HepG2 (cell line): ENCODE results near the gene SCARB2. TPM values are rescaled to one million over a fixed set of nuclear protein-coding genes. Genes with fewer than 3 reads are reported as not detected.

Source experiments
- ATAC-seq: fragments of 200-7000 bp; cut with Tn5 transposase; 3 replicates; pipeline ENCODE4 v1.9.1; 2020; ENCODE audit warnings: mild to moderate bottlenecking, moderate library complexity
- BruUV-seq: library from RNA; stranded (reverse); fragments of 400-500 nt; replicated peaks from 2 replicates; lab custom pipeline; 2021; lab: Mats Ljungman, UMichigan
- CTCF ChIA-PET: fragments of 300-600 bp; formaldehyde crosslinking; extraction: SDS; loops from one replicate; lab custom pipeline; 2021; ENCODE audit warnings: low total read pairs, inconsistent platforms, low intra/inter-chr PET ratio; lab: Yijun Ruan, JAX
- POLR2A ChIA-PET: fragments of 350-600 bp; sonication (Branson Sonifier 250); formaldehyde crosslinking; loops from one replicate; lab custom pipeline; 2020; ENCODE audit warnings: antibody characterized with exemption, inconsistent platforms; lab: Yijun Ruan, JAX
- DNase-seq: peaks from one replicate; pipeline ENCODE4 v3.0.0-alpha.2; 2015; ENCODE audit warnings: low spot score
- FAIRE-seq: peaks from 3 replicates; lab custom pipeline; 2011; peaks lifted over from hg19 to GRCh38; lab: Jason Lieb, UNC
- H2AFZ ChIP-seq: one replicate; pipeline ENCODE4 v1.6.1; 2011; ENCODE audit warnings: low read length, inconsistent platforms
- H3K27ac ChIP-seq: fragments of 300-600 bp; 3 replicates; pipeline ENCODE4 v1.8.0; 2011; ENCODE audit warnings: mixed run types, mild to moderate bottlenecking, mixed read lengths, low read length, inconsistent platforms; ENCODE audit not compliant: insufficient read depth; ENCODE audit errors: extremely low read length
- H3K27me3 ChIP-seq, 2 experiments: fragments of 200-600 bp in 1 of 2; 2 replicates in 1 of 2; 3 replicates in 1 of 2; pipeline versions ENCODE4 v1.6.0 to v1.8.0; 2011; ENCODE audit warnings: low read length in 2 of 2, mild to moderate bottlenecking in 2 of 2, moderate library complexity in 2 of 2, inconsistent platforms in 1 of 2; ENCODE audit not compliant: insufficient read depth in 2 of 2, control insufficient read depth in 1 of 2
- H3K36me3 ChIP-seq, 2 experiments: fragments of 200-600 bp in 1 of 2; replicated peaks in 1 of 2; 2 replicates in 1 of 2; 3 replicates in 1 of 2; pipeline versions ENCODE4 v1.5.1 to v1.8.0; 2011; ENCODE audit warnings: low read length in 2 of 2, inconsistent platforms in 1 of 2; ENCODE audit not compliant: insufficient read depth in 2 of 2, control insufficient read depth in 1 of 2
- H3K4me1 ChIP-seq: 2 replicates; pipeline ENCODE4 v1.5.1; 2012; ENCODE audit warnings: low read length, inconsistent platforms; ENCODE audit not compliant: insufficient read depth
- H3K4me2 ChIP-seq: 2 replicates; pipeline ENCODE4 v1.6.0; 2011; ENCODE audit warnings: low read depth, low read length, inconsistent platforms
- H3K4me3 ChIP-seq, 3 experiments: fragments of 200-600 bp in 1 of 3; sonication (generic), shearing (Covaris generic) in 1 of 3; replicated peaks in 1 of 3; 2 replicates each; pipeline ENCODE4 v1.5.1; 2011 to 2016; ENCODE audit warnings: low read length in 3 of 3, inconsistent platforms in 2 of 3, low read depth in 2 of 3, mild to moderate bottlenecking in 2 of 3, control low read depth in 1 of 3, mixed read lengths in 1 of 3; ENCODE audit not compliant: insufficient read depth in 1 of 3
- H3K79me2 ChIP-seq: one replicate; pipeline ENCODE4 v1.6.1; 2011; ENCODE audit warnings: low read length, inconsistent platforms; ENCODE audit not compliant: insufficient read depth
- H3K9ac ChIP-seq: 2 replicates; pipeline ENCODE4 v1.6.0; 2011; ENCODE audit warnings: mild to moderate bottlenecking, low read depth, low read length, inconsistent platforms; ENCODE audit not compliant: insufficient read depth
- H3K9me3 ChIP-seq: 2 replicates; pipeline ENCODE4 v1.5.1; 2012; ENCODE audit warnings: mild to moderate bottlenecking, low read length
- H4K20me1 ChIP-seq: 2 replicates; pipeline ENCODE4 v1.6.0; 2011; ENCODE audit warnings: inconsistent platforms, mild to moderate bottlenecking, low read length, moderate library complexity; ENCODE audit not compliant: insufficient read depth
- DMAP1 ChIP-seq: IDR thresholded peaks from 2 replicates; pipeline ENCODE4 v1.6.1; 2016
- FOSL1 ChIP-seq: sonication (generic); formaldehyde crosslinking; IDR thresholded peaks from 2 replicates; pipeline ENCODE4 v1.9.0; 2021; ENCODE audit warnings: missing genetic modification reagents, borderline replicate concordance
- FOXJ3 ChIP-seq: sonication (generic); formaldehyde crosslinking; IDR thresholded peaks from 2 replicates; pipeline ENCODE4 v1.4.0; 2020; ENCODE audit warnings: missing genetic modification reagents, mild to moderate bottlenecking, borderline replicate concordance
- FOXK1 ChIP-seq: sonication (generic); formaldehyde crosslinking; IDR thresholded peaks from 2 replicates; pipeline ENCODE4 v1.4.0; 2020; ENCODE audit warnings: low read depth, missing genetic modification reagents, borderline replicate concordance
- ISX ChIP-seq: sonication (generic); formaldehyde crosslinking; conservative IDR thresholded peaks from 2 replicates; pipeline ENCODE4 v1.5.0; 2020; ENCODE audit warnings: missing genetic modification reagents
- KDM3A ChIP-seq: IDR thresholded peaks from 2 replicates; pipeline ENCODE4 v1.6.1; 2018; ENCODE audit warnings: low read depth, missing compliant biosample characterization
- KLF15 ChIP-seq: sonication (generic); formaldehyde crosslinking; IDR thresholded peaks from 2 replicates; pipeline ENCODE4 v1.8.1; 2023; ENCODE audit warnings: borderline replicate concordance, mild to moderate bottlenecking, inconsistent platforms, missing genetic modification reagents, mixed read lengths
- PRMT3 ChIP-seq: sonication (generic); formaldehyde crosslinking; IDR thresholded peaks from 2 replicates; pipeline ENCODE4 v1.8.1; 2022; ENCODE audit warnings: low read depth, mild to moderate bottlenecking, moderate library complexity, missing genetic modification reagents, borderline replicate concordance
- PTBP1 ChIP-seq: fragments of 200-400 bp; formaldehyde crosslinking; IDR thresholded peaks from 2 replicates; pipeline ENCODE4 v1.6.1; 2018; ENCODE audit warnings: low read length, low read depth; ENCODE audit not compliant: poor library complexity, severe bottlenecking
- REXO4 ChIP-seq: sonication (generic); formaldehyde crosslinking; IDR thresholded peaks from 2 replicates; pipeline ENCODE4 v1.8.0; 2022; ENCODE audit warnings: missing genetic modification reagents, mild to moderate bottlenecking, borderline replicate concordance
- RNF2 ChIP-seq: fragments of 450-650 bp; conservative IDR thresholded peaks from 2 replicates; pipeline ENCODE4 v1.6.1; 2016; ENCODE audit warnings: low read depth
- SALL1 ChIP-seq: sonication (generic); formaldehyde crosslinking; IDR thresholded peaks from 2 replicates; pipeline ENCODE4 v1.8.0; 2022; ENCODE audit warnings: mild to moderate bottlenecking, missing genetic modification reagents
- SALL2 ChIP-seq: sonication (generic); formaldehyde crosslinking; IDR thresholded peaks from 2 replicates; pipeline ENCODE4 v1.8.1; 2023; ENCODE audit warnings: mild to moderate bottlenecking, missing genetic modification reagents, inconsistent platforms
- SKI ChIP-seq: fragments of 450-650 bp; IDR thresholded peaks from one replicate; pipeline ENCODE4 v1.6.1; 2018; ENCODE audit warnings: mild to moderate bottlenecking; ENCODE audit not compliant: partially characterized antibody
- WIZ ChIP-seq: sonication (generic); formaldehyde crosslinking; IDR thresholded peaks from 2 replicates; pipeline ENCODE4 v1.5.1; 2020; ENCODE audit warnings: mild to moderate bottlenecking, missing genetic modification reagents
- ZBTB1 ChIP-seq: sonication (generic); formaldehyde crosslinking; IDR thresholded peaks from 2 replicates; pipeline ENCODE4 v1.4.0; 2020; ENCODE audit warnings: missing genetic modification reagents, borderline replicate concordance
- ZNF207 ChIP-seq: fragments of 450-650 bp; IDR thresholded peaks from 2 replicates; pipeline ENCODE4 v1.6.1; 2016; ENCODE audit warnings: antibody characterized with exemption, borderline replicate concordance
- ZNF317 ChIP-seq: sonication (generic); formaldehyde crosslinking; IDR thresholded peaks from 2 replicates; pipeline ENCODE4 v1.5.0; 2020; ENCODE audit warnings: mild to moderate bottlenecking, missing genetic modification reagents
- ZNF335 ChIP-seq: sonication (generic); formaldehyde crosslinking; IDR thresholded peaks from 2 replicates; pipeline ENCODE4 v1.4.0; 2020; ENCODE audit warnings: missing genetic modification reagents
- ZNF33A ChIP-seq: sonication (generic); formaldehyde crosslinking; IDR thresholded peaks from 2 replicates; pipeline ENCODE4 v1.5.1; 2020; ENCODE audit warnings: missing genetic modification reagents, mild to moderate bottlenecking, moderate library complexity, borderline replicate concordance
- ZNF441 ChIP-seq: sonication (generic); formaldehyde crosslinking; IDR thresholded peaks from 2 replicates; pipeline ENCODE4 v1.7.0; 2021; ENCODE audit warnings: missing genetic modification reagents, borderline replicate concordance
- ZNF484 ChIP-seq: sonication (generic); formaldehyde crosslinking; IDR thresholded peaks from 2 replicates; pipeline ENCODE4 v1.5.1; 2020; ENCODE audit warnings: mild to moderate bottlenecking, low read depth, missing genetic modification reagents, borderline replicate concordance
- ZNF788 ChIP-seq: sonication (generic); formaldehyde crosslinking; IDR thresholded peaks from 2 replicates; pipeline ENCODE4 v1.5.0; 2020; ENCODE audit warnings: mild to moderate bottlenecking, missing genetic modification reagents, borderline replicate concordance
- WGBS: methylation state at CpG from one replicate; pipeline ENCODE4 v1.1.6; 2017; ENCODE audit warnings: low lambda C conversion rate; 5-methylcytosine and 5-hydroxymethylcytosine counted together
- in situ Hi-C: cut with HindIII; loops from 2 replicates; pipeline ENCODE4 v1.10.0; 2017; ENCODE audit warnings: low pct_unique_long_range_greater_than_20kb; ENCODE audit not compliant: extremely low pct_ligation_motif_present
- intact Hi-C: fragments of 100-400 bp; cut with micrococcal nuclease; formaldehyde crosslinking; loops from one replicate; pipeline ENCODE4 v1.10.0; 2022; ENCODE audit not compliant: unreplicated experiment
- polyA plus RNA-seq, 8 experiments: library from polyadenylated mRNA; depleted of rRNA in 3 of 8; stranded (reverse) in 7 of 8; unstranded in 1 of 8; fragments of >200 nt; fragmentation: Illumina TruSeq in 4 of 8; extraction: Trizol in 4 of 8; gene quantifications; 2 replicates each; pipeline versions ENCODE4 v1.2.1 to v1.2.3, GENCODE V29; 2011 to 2016; ENCODE audit warnings: low read depth in 4 of 8, missing spikeins in 1 of 8, mixed read lengths in 1 of 8; ENCODE audit not compliant: insufficient read depth in 1 of 8
- total RNA-seq, 5 experiments: library from RNA; depleted of rRNA; stranded (reverse); fragments of >200 nt; fragmentation: Illumina TruSeq; extraction: Trizol; gene quantifications; 2 replicates each; pipeline ENCODE4 v1.2.3, GENCODE V29; 2016; ENCODE audit warnings: low read depth in 1 of 5
- TF ChIP-seq, protein P1 (sequence below): sonication (generic); formaldehyde crosslinking; conservative IDR thresholded peaks from 2 replicates; pipeline ENCODE4 v1.8.1; 2023; ENCODE audit warnings: missing genetic modification reagents

SCARB2 gene
- total and polyA plus RNA-seq, 2 of the 13 experiments (the other 11 are each of a cell fraction or from before 2014, with no cell fraction given): 40.6 to 43.4 TPM

DNA sequence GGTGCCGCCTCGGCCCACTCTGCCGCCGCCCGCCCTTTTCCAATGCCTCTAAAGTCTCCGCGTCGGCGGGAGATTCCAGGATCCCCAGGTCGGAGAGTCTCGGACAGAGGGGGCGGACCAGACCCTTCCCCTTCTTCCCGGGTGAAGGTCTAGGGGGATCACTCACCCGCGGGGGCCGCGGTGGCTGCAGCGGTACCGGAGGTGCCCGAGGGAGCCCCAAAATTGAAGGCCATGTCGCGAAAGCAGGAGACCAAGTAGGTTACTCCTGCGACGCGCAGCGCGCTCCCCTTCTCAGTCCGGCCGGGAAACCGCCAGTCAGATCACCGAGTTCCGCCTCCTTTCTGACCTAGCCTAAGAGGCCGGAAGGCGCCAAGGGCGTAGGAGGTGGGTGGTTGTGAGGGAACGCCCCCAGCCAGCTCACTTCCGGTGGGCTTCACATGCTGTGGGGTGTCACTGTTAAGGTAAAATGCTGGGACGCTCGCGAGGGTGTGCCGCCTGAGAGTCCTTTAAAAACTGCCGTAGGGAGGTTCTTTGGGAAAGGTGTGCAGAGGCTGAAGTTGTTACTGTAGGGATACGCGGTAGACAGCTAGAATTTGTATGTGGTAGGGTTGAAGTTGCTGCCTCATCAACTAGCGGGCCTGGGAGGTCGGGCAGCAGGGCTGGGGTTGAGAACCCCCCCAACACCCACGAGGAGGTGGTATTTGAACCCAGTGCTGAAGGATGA is 65.3 kb downstream of the SCARB2 start, which contains the start of gene NUP54:
TSS of gene NUP54 (minus strand) at position 256 of the 724 bp plus-strand sequence. CDS start at position 233, 23 bp downstream.
- Histone ChIP-seq H3K4me3 (peak within 1 kb of the TSS; percentile 86 to 97 (median 87)), H3K27me3 (no peaks in the 10 kb centered on the region; a peak in 1 of 5 replicates), H3K4me2 (peak within 1 kb of the TSS; percentile 75), H3K9me3 (no peaks in the 10 kb centered on the region), H2AFZ (peak within 1 kb of the TSS; percentile 52), H3K36me3 (peaks cover 0 to 4% of the 10 kb centered on the region in 2 experiments; a peak in 1 of 5 replicates), H3K27ac (peak within 1 kb of the TSS; percentile 91), H4K20me1 (peaks cover 17% of the 10 kb centered on the region), H3K9ac (peak within 1 kb of the TSS; percentile 92), H3K79me2 (peaks cover 58% of the 10 kb centered on the region), H3K4me1 (peaks cover 25% of the 10 kb centered on the region)
- FAIRE-seq (peak; percentile 93), ATAC-seq (peak; percentile 98), DNase-seq (peak; percentile 91)
- ChIA-PET CTCF (no interaction called here), POLR2A (interaction anchor here (1.0 kb wide), 1 partner anchor 158 kb away, joined by 4 read pairs; the partner anchor contains the start of gene SDAD1)
- BruUV-seq: no TSS peak
- in situ Hi-C loops: no loop called here
- 1% methylated on average over 18 of the region's 47 CpGs for WGBS
- intact Hi-C loops: loop anchor here (1.0 kb wide), 2 partner anchors 158 kb away; partner anchors contain the start of genes SDAD1 and STBD1
- TF ChIP-seq SALL2 (CRISPR knock-in tag) (peak; percentile 81), ZNF788 (peak; percentile 98), ZNF317 (CRISPR knock-in tag) (no peak; the same call in 1 of the 2 replicates), FOXJ3 (CRISPR knock-in tag) (peak; percentile 63; the same call in 1 of the 2 replicates), ISX (CRISPR knock-in tag) (no peak; the same call in 1 of the 2 replicates), ZNF207 (no peak), ZNF335 (CRISPR knock-in tag) (0 out of 2 replicates have a peak, but pooled peaks have one; percentile 72), PRMT3 (CRISPR knock-in tag) (0 out of 2 replicates have a peak, but pooled peaks have one; percentile 67), KLF15 (CRISPR knock-in tag) (peak; percentile 88; the same call in 1 of the 2 replicates), FOXK1 (peak; percentile 86; the same call in 1 of the 2 replicates), ZNF484 (CRISPR knock-in tag) (peak; percentile 22; the same call in 1 of the 2 replicates), KDM3A (CRISPR knock-in tag) (peak; percentile 70; the same call in 1 of the 2 replicates), RNF2 (no peak; the same call in 1 of the 2 replicates), DMAP1 (peak; percentile 97), ZNF33A (CRISPR knock-in tag) (no peak), SKI (peak; percentile 58), ZBTB1 (CRISPR knock-in tag) (no peak), FOSL1 (CRISPR knock-in tag) (0 out of 2 replicates have a peak, but pooled peaks have one; percentile 18), REXO4 (CRISPR knock-in tag) (no peak), PTBP1 (no peak), ZNF441 (CRISPR knock-in tag) (no peak), WIZ (CRISPR knock-in tag) (peak; percentile 6; the same call in 1 of the 2 replicates), SALL1 (CRISPR knock-in tag) (peak; percentile 87)
- TF ChIP-seq, protein P1, sequence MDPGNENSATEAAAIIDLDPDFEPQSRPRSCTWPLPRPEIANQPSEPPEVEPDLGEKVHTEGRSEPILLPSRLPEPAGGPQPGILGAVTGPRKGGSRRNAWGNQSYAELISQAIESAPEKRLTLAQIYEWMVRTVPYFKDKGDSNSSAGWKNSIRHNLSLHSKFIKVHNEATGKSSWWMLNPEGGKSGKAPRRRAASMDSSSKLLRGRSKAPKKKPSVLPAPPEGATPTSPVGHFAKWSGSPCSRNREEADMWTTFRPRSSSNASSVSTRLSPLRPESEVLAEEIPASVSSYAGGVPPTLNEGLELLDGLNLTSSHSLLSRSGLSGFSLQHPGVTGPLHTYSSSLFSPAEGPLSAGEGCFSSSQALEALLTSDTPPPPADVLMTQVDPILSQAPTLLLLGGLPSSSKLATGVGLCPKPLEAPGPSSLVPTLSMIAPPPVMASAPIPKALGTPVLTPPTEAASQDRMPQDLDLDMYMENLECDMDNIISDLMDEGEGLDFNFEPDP (CRISPR knock-in tag): 0 out of 2 replicates have a peak, but pooled peaks have one; percentile 57
